GM12873 (cell line): ENCODE data around the gene MAP4K4.

Experiments used
- TF ChIP-seq, protein P1 (sequence below): IDR thresholded peaks from 2 replicates; pipeline ENCODE4 v1.5.1; 2012; ENCODE audit warnings: low read depth, mild to moderate bottlenecking, moderate library complexity, low read length, control low read depth; ENCODE audit not compliant: insufficient read depth; ENCODE audit errors: missing control alignments

Gene MAP4K4

DNA sequence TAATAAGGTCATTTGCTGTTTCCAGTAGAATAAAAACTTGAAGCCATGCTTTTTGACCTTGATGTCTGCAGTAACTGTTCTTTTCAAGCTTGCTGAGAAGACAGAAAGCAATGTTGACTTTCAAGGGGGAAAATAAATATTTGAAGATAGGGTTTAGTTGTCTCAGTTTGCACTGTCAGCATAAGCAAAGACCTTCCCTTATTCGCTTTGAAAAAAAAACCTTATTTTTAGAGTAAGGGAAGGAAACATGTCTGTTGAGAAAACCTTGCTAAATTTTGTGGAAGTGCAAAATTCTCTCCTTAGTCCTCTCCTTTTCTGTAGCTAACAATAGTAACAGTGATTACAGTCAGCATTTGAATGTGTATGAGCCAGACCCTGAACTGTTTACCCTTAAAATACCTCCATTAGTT lies 43.1 kb downstream of the MAP4K4 start:
- TF ChIP-seq, protein P1, sequence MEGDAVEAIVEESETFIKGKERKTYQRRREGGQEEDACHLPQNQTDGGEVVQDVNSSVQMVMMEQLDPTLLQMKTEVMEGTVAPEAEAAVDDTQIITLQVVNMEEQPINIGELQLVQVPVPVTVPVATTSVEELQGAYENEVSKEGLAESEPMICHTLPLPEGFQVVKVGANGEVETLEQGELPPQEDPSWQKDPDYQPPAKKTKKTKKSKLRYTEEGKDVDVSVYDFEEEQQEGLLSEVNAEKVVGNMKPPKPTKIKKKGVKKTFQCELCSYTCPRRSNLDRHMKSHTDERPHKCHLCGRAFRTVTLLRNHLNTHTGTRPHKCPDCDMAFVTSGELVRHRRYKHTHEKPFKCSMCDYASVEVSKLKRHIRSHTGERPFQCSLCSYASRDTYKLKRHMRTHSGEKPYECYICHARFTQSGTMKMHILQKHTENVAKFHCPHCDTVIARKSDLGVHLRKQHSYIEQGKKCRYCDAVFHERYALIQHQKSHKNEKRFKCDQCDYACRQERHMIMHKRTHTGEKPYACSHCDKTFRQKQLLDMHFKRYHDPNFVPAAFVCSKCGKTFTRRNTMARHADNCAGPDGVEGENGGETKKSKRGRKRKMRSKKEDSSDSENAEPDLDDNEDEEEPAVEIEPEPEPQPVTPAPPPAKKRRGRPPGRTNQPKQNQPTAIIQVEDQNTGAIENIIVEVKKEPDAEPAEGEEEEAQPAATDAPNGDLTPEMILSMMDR, result no peak

DNA sequence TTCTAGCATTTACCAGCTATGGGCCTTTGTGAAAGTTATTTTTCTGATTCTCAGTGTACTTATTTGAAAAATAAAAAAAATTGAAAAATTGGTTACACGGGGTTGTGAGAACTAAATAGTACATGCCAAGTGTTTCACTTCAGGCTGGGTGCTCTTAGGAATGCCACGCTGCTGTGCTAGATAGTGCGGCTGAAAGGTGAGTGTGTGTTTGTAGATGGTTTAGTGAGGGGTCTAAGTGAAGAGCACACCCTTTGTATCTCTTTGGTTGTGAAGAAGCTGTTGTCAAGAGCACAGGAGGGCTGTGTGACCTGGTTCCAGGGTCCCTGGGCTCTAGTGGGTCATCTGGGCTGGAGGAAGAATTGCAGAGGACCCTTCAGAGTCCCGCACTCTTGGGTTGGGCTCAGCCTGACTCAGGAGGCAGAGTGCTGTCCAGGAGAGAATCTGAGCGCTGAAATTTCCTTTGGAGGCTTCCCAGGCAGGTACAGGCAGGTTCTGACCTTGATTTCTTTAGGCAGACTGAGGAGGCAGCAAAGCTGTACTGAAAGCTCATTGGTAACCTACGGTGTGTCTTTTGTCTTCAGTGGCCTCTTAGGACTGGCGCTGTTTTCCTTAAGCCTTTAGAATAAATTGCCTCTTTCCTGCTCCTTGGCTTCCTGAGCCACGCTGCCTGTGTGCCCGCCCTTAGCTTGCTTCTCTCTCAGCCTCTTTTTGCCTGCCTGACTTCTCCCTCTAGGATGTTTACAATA lies 44.4 kb downstream of the MAP4K4 start:
- TF ChIP-seq, protein P1, result no peak

DNA sequence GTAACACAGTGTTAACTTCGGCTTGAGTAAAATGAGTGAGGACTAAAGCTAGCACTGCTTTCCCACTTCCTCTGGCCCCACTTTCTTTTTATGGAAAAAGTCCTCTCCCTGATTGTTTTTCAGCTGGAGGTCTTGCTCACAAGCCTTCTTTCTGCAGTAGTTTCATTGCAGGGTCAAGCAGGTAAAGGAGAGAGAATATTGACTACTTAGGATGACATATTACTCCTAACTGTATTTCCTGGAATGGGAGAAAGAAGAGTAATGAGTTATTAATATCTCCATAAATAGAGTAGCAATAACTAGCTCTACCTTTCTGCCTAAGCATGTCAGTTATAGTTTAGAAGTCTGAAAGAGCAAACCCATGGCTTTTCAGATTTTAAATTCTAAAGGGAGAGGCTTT lies 45.0 kb downstream of the MAP4K4 start:
- TF ChIP-seq, protein P1, result no peak

DNA sequence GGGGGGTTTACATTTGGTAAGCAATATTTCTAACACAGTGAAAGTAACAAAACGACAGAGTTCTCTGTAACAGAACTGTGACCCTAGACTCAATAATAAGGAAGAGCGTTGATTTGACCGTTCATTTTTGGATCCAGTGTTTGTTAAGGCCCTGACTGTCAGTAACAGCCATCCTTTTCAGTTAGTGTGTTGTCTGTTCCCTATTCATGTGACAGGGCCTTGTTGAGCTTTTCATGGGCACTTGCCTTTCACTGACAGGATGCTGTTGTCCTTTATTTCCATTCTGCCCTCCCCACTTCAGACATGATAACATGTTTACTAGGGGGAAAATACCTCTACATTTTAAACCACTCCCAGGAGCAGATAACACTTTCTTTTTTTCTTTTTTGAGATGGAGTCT lies 45.8 kb downstream of the MAP4K4 start:
- TF ChIP-seq, protein P1, result no peak

DNA sequence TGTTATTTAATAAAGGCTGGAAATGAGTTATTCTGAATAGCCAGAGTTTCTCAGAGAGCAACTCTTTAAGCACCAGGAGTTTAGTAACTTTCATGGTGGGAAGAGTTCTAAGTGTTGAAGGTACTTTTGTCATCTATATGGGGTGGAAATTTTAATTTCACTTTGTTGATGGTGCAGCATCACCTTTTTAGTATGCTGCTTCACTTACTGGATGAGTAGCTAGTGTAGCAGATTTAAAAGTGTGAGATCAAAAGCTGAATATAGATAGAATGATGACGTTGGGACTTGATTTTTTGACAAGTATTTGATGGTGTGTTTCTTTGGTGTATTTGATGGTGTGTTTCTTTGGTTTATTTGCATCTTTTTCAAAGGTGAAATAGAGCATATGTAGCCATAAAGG lies 47.3 kb downstream of the MAP4K4 start:
- TF ChIP-seq, protein P1, result no peak

DNA sequence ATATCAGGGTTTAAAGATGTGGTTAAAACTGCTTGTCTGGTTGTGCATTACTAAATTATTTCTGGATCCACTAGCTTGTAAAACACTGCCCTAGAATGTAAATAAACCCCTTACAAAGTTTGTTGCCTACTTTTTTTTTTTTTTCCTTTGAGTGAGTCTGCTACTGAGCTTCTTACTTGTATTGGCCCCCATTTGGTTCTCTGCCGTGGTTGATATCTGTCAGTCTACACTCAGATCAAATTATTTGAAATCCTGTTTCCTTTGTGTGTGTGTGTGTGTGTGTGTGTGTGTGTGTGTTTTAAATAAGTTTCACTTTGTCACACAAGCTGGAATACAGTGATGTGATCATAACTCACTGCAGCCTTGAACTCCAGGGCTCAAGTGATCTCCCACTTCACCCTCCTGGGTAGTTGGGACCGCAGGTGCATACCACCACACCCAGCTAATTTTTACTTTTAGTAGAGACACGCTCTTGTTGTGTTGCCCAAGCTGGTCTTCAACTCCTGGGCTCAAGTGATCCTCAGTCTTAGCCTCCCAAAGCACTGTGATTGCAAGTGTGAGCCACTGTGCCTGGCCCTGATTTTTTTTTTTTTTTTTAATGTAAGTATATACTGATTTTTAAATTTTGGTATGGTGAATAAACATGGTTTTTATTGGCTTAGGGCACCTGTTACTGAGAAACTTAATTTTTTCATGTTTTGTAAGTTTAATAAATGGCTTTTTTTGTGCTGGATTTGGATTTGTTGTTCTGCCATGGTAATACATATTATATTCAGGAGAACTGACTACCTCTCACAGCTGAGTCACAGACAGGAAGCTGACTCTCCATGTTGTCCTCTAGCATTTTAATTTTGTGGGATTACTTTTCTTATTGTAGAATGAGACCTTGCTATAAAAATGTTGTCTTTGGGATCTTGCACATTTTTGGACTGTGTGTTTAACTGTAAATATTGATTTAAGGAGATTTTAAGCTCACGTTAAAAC lies 48.5 kb downstream of the MAP4K4 start:
- TF ChIP-seq, protein P1, result no peak

DNA sequence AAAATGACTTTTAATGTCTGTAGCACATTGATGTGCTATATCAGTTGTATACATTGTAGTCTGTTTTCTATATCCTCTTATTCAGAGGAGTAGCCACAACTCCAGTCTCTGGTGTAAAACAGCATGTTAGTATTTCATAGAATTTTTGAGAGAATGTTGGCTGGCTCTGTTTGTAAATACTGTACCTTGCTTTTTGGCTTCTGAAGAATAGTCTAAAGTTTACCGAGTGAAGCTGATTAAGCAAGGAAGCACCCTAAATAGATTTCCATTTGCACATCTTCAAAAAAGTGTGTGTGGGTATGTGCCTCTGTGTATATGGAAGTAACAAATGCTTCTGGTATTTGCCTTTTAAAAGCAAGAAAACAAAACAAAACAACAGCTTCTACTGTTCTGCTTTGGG lies 50.5 kb downstream of the MAP4K4 start:
- TF ChIP-seq, protein P1, result no peak
